Naive B cell (primary cell): ENCODE measurements around the gene PGC. TPM values are rescaled to one million over a fixed set of nuclear protein-coding genes. Genes with fewer than 3 reads are reported as not detected.

Experiments used
- ATAC-seq, 2 donors: fragments of 150-1000 bp; cut with Tn5 transposase; 2 replicates each; pipeline ENCODE4 v1.10.0; 2021; ENCODE audit warnings: low read depth in 2 of 2, mild to moderate bottlenecking in 2 of 2, moderate library complexity in 2 of 2
- DNase-seq: peaks from one replicate; pipeline ENCODE4 v3.0.0; 2022
- H3K27ac Mint-ChIP-seq, 6 donors: one replicate each; pipeline ENCODE4 v1.8.0; 2020 to 2022; ENCODE audit warnings: mild to moderate bottlenecking in 6 of 6, mixed read lengths in 6 of 6, moderate library complexity in 5 of 6, inconsistent platforms in 2 of 6
- H3K27me3 Mint-ChIP-seq, 3 donors: one replicate each; pipeline ENCODE4 v1.8.0; 2021 to 2022; ENCODE audit warnings: mixed read lengths in 3 of 3, mild to moderate bottlenecking in 1 of 3
- H3K36me3 Mint-ChIP-seq, 2 donors: one replicate each; pipeline ENCODE4 v1.8.0; 2020 to 2022; ENCODE audit warnings: mixed read lengths in 2 of 2, inconsistent platforms in 1 of 2, mild to moderate bottlenecking in 1 of 2
- H3K4me1 Mint-ChIP-seq, 3 donors: one replicate each; pipeline ENCODE4 v1.8.0; 2020 to 2022; ENCODE audit warnings: mixed read lengths in 3 of 3, inconsistent platforms in 1 of 3, mild to moderate bottlenecking in 1 of 3, moderate library complexity in 1 of 3
- H3K4me3 Mint-ChIP-seq, 8 donors: one replicate each; pipeline ENCODE4 v1.8.0; 2020 to 2022; ENCODE audit warnings: mild to moderate bottlenecking in 8 of 8, mixed read lengths in 8 of 8, moderate library complexity in 8 of 8, inconsistent platforms in 2 of 8
- H3K9me3 Mint-ChIP-seq, 7 donors: one replicate each; pipeline ENCODE4 v1.8.0; 2020 to 2022; ENCODE audit warnings: mixed read lengths in 7 of 7, mild to moderate bottlenecking in 5 of 7, inconsistent platforms in 2 of 7, moderate library complexity in 1 of 7
- polyA plus RNA-seq, 6 donors: library from polyadenylated mRNA; unstranded; fragments of 300-500 nt; fragmentation: Illumina TruSeq; gene quantifications; one replicate each; pipeline ENCODE4 v1.2.3, GENCODE V29; 2021; ENCODE audit warnings: low read depth in 6 of 6

PGC gene
- polyA plus RNA-seq, 6 donors from 2014 or later, result not detected

DNA sequence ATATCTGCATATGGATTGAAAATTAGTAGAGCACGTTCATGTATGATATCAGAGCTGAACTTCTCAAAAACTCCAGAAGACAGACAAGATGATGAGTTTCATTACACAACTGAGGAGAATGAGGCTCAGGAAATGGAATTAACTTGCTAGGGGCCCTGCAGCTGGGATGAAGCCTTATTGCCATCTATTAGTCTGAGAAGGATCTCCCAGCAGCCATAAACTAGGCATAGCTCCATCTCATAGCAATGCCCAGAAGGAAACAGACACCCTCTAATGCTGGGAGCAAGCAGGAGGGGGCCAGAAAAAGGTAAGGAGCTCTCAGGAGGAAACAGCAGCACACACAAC lies 29.8 kb downstream of the PGC start:
- DNase-seq (no peak), ATAC-seq (no peak)
- Mint-ChIP-seq H3K4me3 (peak overlapping the region in 7 of 8 donors; percentile 40 to 84 (median 75)), H3K9me3 (no peaks in the 10 kb centered on the region), H3K4me1 (peaks cover 79 to 98% (median 97%) of the 10 kb centered on the region in 3 donors), H3K36me3 (no peaks in the 10 kb centered on the region), H3K27ac (peak overlapping the region; percentile 69 to 96 (median 83)), H3K27me3 (no peaks in the 10 kb centered on the region)

DNA sequence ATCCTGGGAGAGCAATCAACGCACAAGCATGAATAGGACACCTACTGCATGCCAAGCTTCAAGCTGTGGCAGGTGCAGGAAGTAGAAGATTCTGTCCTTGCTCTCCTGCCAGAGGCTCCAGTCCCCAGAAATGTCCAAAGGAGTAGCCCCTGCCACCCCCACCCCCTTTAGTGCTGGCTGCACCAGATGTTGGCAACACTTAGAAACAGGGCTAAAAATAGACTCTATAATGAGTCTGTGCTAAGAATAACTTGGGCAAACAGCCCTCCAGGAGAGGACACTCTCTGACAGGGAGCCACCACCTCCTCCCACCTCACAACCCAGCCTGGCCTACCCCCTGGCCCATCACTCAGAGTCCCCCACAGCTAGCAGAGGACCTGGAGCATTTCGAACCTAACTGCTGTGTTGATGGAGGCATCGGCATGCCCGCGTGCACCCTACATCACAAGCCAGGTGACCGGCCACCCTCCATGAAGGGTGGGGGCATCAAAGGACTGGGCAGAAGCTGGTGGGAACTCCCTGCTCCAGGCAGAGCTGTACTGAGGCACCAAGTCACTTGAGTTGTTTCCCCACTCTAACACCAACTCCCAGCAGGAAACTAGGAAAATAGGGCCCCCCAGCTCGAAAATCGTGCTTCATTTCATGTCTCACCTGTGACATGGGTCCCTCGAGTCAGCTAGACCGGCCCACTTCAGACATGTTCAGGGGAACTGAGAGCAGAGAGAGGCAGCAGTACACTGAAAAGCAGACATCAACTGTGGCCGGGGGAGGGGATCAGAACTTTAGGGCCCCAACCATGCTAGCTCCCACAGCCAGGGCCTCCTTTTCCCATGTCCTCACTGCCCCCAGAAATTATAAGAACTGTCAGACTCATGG lies 30.4 kb downstream of the PGC start:
- ATAC-seq (peak; percentile 44 to 54), DNase-seq (peak; percentile 25)
- peaks cover 75 to 97% (median 93%) of the 10 kb centered on the region in 3 donors for H3K4me1 Mint-ChIP-seq
- no peaks in the 10 kb centered on the region for H3K27me3 Mint-ChIP-seq
- H3K9me3 Mint-ChIP-seq, result no peaks in the 10 kb centered on the region
- H3K4me3 Mint-ChIP-seq, result peak overlapping the region in 7 of 8 donors; percentile 40 to 84 (median 75)
- peak overlapping the region; percentile 69 to 96 (median 83) for H3K27ac Mint-ChIP-seq
- no peaks in the 10 kb centered on the region for H3K36me3 Mint-ChIP-seq

DNA sequence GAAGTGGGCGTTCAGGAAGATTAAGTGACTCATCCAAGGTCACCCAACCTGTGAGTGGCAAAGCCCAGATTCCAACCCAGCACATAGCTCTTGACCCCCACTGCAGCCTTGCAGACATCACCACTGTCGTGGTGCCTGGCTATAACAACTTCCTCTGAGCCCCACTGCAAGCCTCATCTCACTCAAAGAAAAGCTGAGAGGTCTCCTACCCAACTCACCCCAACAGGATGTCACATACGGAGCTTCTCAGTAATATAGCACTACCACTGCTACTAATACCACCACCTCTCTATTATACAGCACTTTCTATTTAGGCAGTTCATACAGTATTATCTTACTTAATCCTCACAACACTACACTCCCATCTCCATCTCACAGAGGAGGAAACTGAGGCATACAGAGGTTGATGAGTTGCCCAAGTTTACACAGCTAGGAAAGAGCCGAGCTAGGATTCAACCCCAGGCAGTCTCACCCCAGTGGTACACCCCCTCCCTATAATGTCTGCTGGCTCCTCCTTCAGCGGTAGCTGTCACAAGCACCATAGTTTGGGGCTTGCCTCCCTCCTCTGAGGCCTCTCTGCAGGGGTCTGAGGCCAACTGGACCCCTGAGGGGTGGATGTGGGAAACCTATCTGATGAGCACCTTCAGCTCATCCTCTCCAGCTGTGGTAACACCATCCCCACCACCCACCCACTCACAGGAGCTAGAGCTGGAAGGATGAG lies 31.2 kb downstream of the PGC start:
- peaks cover 72 to 97% (median 88%) of the 10 kb centered on the region in 3 donors for H3K4me1 Mint-ChIP-seq
- H3K36me3 Mint-ChIP-seq, result peaks cover 0 to 1% of the 10 kb centered on the region in 2 donors
- peak overlapping the region; percentile 17 to 84 (median 70) for H3K4me3 Mint-ChIP-seq
- peak overlapping the region; percentile 33 to 95 (median 83) for H3K27ac Mint-ChIP-seq
- no peaks in the 10 kb centered on the region for H3K9me3 Mint-ChIP-seq
- DNase-seq (no peak), ATAC-seq (peak; percentile 32 to 40)
- no peaks in the 10 kb centered on the region for H3K27me3 Mint-ChIP-seq

DNA sequence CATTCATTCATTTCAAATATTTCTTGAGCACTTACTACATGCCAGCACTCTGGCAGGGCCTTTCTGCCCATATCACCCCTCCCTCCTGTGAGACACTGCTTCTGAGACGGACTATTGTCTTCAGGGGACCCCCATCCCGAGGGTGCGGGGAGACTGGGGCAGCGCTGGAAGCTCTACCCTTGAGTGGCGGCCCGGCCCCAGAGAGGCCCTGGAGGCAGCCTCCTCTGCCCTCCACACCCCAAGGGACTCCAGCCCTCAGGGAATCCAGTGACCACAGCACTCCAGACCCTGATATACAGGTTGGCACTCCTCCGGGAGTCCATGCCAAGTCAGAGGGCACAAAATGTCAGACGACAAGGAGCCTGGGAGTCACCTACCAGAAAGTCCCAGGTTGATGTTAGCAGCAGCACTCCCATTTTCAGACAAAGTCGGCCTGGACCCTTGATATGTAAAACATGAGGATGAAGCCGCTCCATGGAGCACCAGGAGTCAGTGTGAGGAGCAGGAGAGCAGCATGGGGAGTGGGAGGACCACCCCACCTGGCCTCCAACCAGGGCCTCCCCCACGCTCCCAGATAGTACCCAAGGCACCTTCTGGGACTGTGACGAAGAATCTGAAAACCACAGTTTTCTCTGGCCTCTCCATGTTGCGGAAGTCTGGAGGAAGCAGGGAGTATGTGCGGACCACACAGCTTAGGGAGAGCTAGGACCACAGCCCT lies 32.5 kb downstream of the PGC start:
- DNase-seq, result no peak
- H3K27me3 Mint-ChIP-seq, result no peaks in the 10 kb centered on the region
- no peak for ATAC-seq
- H3K4me3 Mint-ChIP-seq, result peak overlapping the region in 5 of 8 donors; percentile 23 to 72 (median 55)
- H3K27ac Mint-ChIP-seq, result peak overlapping the region; percentile 57 to 97 (median 83)
- peaks cover 72 to 96% (median 87%) of the 10 kb centered on the region in 3 donors for H3K4me1 Mint-ChIP-seq
- peaks cover 0 to 12% of the 10 kb centered on the region in 2 donors for H3K36me3 Mint-ChIP-seq
- H3K9me3 Mint-ChIP-seq, result no peaks in the 10 kb centered on the region

DNA sequence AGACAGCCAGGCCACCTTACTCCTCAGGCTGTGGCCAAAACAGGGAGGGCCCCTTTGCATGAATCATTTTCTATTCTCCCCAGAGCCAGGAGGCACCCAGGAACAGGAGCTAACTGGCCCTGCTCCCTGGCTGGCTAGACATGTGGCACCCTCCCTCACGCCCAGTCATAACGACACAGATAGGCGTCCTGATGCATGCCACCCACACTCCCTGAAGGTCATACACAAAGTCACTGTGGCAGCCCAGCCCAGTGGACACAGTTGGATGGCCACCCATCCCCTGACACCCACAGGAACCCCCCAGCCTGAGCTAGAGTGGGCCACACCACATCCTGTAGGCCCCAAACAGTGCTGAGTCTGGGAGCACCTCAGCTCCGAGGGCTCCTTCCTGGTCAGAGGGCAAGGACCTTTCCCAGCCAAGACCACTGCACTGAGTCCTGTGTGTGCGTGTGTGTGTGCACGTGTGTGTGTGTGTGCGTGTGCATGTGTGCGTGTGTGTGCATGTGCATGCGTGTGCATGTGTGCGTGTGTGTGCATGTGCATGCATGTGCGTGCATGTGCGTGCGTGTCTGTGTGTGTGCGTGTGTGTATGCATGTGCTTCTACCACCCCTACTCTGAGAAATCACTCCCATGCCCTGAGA lies 33.4 kb downstream of the PGC start:
- DNase-seq (no peak), ATAC-seq (peak; percentile 27 to 40)
- H3K9me3 Mint-ChIP-seq, result no peaks in the 10 kb centered on the region
- H3K36me3 Mint-ChIP-seq, result peaks cover 4 to 12% of the 10 kb centered on the region in 2 donors
- H3K27ac Mint-ChIP-seq, result peak overlapping the region; percentile 65 to 97 (median 89)
- no peaks in the 10 kb centered on the region for H3K27me3 Mint-ChIP-seq
- H3K4me3 Mint-ChIP-seq, result peak overlapping the region in 7 of 8 donors; percentile 22 to 72 (median 45)
- H3K4me1 Mint-ChIP-seq, result peaks cover 71 to 96% (median 86%) of the 10 kb centered on the region in 3 donors

DNA sequence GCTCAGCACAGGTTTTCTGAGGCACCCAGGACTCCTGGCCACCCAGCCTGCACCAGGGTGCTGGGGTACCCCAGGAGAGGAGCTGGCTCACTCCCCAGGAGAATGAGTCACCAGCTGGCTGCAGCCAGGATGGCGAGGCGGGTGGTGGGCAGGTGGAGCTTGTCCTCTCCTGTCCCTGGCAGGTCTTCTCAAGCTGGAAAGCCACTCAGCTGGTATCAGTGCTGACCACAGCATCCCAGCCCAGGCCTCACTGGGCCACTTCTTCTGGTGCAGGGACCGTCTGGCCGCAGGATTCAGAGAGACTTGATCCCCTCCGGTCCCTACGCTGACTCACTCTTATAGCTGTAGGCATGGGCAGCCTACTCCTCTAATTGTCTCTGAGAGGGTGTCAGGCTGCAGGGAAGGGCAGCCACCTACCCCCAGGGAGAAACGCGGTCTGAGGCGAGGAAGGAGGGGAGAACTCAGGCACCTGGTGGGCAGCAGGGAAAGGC lies 34.0 kb downstream of the PGC start:
- Mint-ChIP-seq H3K4me1 (peaks cover 71 to 96% (median 86%) of the 10 kb centered on the region in 3 donors), H3K27ac (peak overlapping the region in 4 of 6 donors; percentile 27 to 97 (median 79)), H3K27me3 (no peaks in the 10 kb centered on the region), H3K4me3 (peak overlapping the region in 5 of 8 donors; percentile 23 to 72 (median 65)), H3K36me3 (peaks cover 4 to 12% of the 10 kb centered on the region in 2 donors), H3K9me3 (no peaks in the 10 kb centered on the region)
- ATAC-seq, result no peak
- DNase-seq, result no peak

DNA sequence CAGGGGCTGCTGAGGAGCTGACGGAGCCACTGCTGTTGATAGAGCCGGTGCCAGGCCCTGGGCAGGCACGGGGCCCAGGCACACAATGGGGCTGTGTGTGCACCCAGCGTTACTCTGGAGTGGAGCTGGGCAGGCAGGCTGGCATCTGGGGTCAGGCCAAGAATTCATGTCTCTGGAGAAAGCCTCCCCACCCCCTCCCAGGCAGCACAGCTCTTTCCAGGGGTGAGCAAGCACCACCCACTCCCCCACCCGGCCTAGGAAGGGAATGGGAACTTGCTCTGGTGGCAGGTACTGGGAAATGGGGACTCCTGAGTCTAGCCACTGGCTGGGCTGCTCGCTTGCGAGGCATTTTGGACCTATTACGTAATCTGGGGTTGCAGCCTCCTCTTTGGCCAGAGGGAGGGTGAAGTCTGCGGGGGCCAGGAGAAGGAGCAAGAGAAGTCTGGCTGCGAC lies 34.5 kb downstream of the PGC start:
- H3K27ac Mint-ChIP-seq, result peak overlapping the region in 4 of 6 donors; percentile 27 to 91 (median 73)
- H3K4me1 Mint-ChIP-seq, result peaks cover 71 to 96% (median 86%) of the 10 kb centered on the region in 3 donors
- peaks cover 4 to 12% of the 10 kb centered on the region in 2 donors for H3K36me3 Mint-ChIP-seq
- ATAC-seq (no peak), DNase-seq (no peak)
- H3K9me3 Mint-ChIP-seq, result no peaks in the 10 kb centered on the region
- H3K27me3 Mint-ChIP-seq, result no peaks in the 10 kb centered on the region
- H3K4me3 Mint-ChIP-seq, result no peak overlapping the region

DNA sequence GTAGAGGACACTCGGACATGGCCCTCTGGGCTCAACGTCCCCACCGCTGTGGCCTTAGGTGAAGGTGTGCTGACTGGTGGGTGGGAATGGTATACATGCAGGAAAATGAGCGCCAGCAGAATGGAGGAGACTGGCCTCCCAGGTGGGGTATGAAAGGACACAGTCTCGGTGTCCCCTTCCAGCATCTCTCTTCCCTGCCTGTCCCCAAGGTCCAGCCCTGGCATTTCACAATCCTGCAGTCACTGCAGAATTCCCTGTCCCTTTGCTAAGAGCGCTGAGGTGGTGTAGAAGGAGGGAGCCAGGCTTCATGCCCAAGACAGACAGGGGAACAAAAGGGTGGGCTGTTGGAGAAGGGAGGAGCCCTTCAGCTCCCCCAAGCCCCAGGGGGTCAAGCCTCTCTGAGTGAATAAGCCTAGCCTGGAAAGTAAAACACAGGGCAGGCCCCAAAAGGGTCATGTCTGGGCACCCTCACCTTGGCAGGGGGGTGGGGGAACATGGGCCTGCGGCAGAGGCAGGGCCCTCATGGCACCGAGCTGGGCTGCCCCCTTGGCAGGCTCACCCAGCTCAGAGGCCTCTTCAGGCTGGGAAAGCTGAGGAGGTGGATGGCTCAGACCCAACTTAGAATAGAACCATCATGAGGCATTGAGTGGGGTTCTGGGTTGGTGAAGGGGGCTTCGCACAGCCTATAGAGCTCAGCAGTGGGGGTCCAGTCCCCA lies 35.7 kb downstream of the PGC start:
- Mint-ChIP-seq H3K9me3 (no peaks in the 10 kb centered on the region), H3K27me3 (no peaks in the 10 kb centered on the region), H3K4me1 (peaks cover 71 to 96% (median 86%) of the 10 kb centered on the region in 3 donors), H3K27ac (peak overlapping the region in 5 of 6 donors; percentile 5 to 89 (median 69)), H3K4me3 (no peak overlapping the region), H3K36me3 (peaks cover 4 to 12% of the 10 kb centered on the region in 2 donors)
- DNase-seq (no peak), ATAC-seq (no peak)

DNA sequence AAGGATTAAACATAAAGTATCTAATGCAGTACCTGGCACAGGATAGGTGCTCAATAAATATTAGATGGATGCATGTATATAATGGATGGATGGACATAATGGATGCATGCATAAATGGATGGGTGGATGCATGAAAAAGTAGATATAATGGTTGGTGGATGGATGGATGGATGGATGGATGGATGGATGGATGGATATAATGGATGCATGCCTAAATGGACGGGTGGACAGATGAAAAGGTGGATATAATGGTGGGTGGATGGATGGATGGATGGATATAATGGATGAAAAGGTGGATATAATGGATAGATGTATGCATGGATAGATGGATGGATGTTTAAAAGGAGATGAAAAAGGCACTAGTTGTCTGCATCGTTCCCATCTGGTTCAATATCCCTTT lies 37.8 kb downstream of the PGC start:
- Mint-ChIP-seq H3K4me1 (peaks cover 77 to 98% (median 88%) of the 10 kb centered on the region in 3 donors), H3K36me3 (peaks cover 4 to 12% of the 10 kb centered on the region in 2 donors), H3K9me3 (no peaks in the 10 kb centered on the region), H3K4me3 (peak overlapping the region in 2 of 8 donors; percentile 5 to 65), H3K27me3 (no peaks in the 10 kb centered on the region), H3K27ac (peak overlapping the region in 5 of 6 donors; percentile 2 to 99 (median 23))
- DNase-seq (no peak), ATAC-seq (no peak)

DNA sequence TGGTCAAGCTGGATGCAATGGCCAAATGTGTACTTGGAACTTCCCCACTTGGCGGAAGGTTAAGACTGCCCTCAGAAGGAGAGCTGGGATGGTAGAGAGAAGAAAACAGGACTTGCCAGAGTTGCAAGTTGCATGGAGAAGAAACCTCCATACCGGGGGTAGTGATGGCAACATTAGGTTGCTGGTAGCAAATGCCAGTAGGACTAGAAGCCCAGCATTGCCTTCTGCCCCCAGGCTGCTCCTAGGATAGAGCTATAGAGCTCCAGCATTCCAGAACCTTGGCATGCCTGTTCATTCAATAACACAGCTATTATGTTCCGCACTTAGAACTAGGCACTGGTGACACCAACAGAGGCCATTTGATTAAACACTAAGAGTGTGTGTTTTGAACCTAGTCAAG lies 38.3 kb downstream of the PGC start:
- DNase-seq (no peak), ATAC-seq (no peak)
- H3K27me3 Mint-ChIP-seq, result no peaks in the 10 kb centered on the region
- H3K36me3 Mint-ChIP-seq, result peaks cover 4 to 12% of the 10 kb centered on the region in 2 donors
- H3K27ac Mint-ChIP-seq, result peak overlapping the region in 5 of 6 donors; percentile 28 to 99 (median 97)
- peaks cover 78 to 98% (median 88%) of the 10 kb centered on the region in 3 donors for H3K4me1 Mint-ChIP-seq
- H3K9me3 Mint-ChIP-seq, result no peaks in the 10 kb centered on the region
- peak overlapping the region in 5 of 8 donors; percentile 36 to 95 (median 65) for H3K4me3 Mint-ChIP-seq

DNA sequence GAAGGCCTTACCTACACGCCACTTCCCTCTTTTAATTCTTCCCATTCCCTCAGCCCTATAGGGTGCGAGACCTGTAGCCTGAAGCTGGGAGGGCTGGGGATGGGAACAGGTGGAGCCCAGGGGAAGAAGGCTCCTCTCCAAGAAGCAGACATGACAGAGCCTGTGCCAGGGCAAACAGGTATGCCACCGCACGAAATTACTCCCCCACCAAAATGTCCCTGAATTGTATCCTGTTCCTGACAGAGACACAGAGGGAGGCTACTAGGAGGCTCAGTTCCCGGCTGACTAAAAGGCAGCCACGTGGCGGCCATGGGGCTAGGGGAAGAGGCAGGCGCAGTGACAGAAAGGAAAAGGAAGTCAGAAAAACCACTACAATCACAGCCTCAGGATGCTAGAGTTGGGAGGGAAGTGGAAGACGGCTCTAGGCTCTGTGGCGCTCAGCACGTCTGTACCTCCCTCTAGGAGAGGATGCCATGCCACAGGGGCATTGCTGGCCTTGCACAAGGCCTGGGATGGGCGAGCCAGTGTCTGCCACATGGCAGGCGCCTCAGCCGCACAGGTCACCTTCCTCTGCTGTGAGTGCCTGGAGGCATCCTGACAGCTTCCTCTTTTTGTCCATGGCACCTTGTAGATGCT lies 39.5 kb downstream of the PGC start:
- Mint-ChIP-seq H3K36me3 (peaks cover 4 to 12% of the 10 kb centered on the region in 2 donors), H3K9me3 (no peaks in the 10 kb centered on the region), H3K27ac (peak overlapping the region; percentile 88 to 99 (median 98)), H3K4me1 (peaks cover 79 to 98% (median 86%) of the 10 kb centered on the region in 3 donors), H3K27me3 (no peaks in the 10 kb centered on the region), H3K4me3 (peak overlapping the region; percentile 20 to 95 (median 86))
- peak; percentile 24 to 30 for ATAC-seq
- DNase-seq, result peak; percentile 56
